Measurements from ENCODE around the gene DOCK2.
"Not testable (repeated sequence)": the region's sequence is repeated elsewhere in the genome, so short reads cannot be mapped to it uniquely, and the experiment has no call there.

The DOCK2 gene

DNA sequence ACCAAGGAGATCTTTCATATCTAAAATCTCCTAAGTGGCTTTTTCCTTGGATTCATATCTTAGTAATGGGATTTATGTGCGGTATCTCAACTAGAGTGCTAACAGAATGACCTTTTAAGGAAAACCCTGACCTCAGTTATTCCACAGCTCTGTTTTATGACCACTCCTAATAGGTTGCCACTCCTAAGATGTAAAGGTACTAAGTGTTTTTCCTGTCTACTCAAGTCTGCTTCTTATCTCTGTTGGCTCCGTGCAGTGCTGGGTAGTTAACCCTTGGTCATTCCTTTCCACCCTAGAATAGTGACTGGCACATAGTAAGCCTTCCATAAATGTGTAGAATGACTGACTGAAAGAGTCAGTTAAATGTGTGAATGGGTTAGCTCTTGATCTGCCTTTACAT is 161.4 kb downstream of the DOCK2 start:
- Histone ChIP-seq H3K4me1 (ENCODE audit: insufficient read depth, low read length) (no peaks in the 10 kb centered on the region), H3K4me3 (ENCODE audit: low read depth in 1 of 2, low read length in 2 of 2) (no peak overlapping the region), H3K27me3 (ENCODE audit: control insufficient read depth in 1 of 2, insufficient read depth in 2 of 2, low read length in 2 of 2) (no peaks in the 10 kb centered on the region), H3K9ac (ENCODE audit: low read length) (no peak overlapping the region), H3K27ac (ENCODE audit: low read depth, low read length) (no peak overlapping the region), H3K9me3 (ENCODE audit: low read length) (no peaks in the 10 kb centered on the region), H3K36me3 (ENCODE audit: insufficient read depth, low read length) (no peaks in the 10 kb centered on the region)

- no peak overlapping the region for H3K4me3 ChIP-seq (ENCODE audit: low read depth in 1 of 2, low read length in 2 of 2)
- H3K4me1 ChIP-seq (ENCODE audit: insufficient read depth, low read length): no peaks in the 10 kb centered on the region
- H3K27me3 ChIP-seq (ENCODE audit: control insufficient read depth in 1 of 2, insufficient read depth in 2 of 2, low read length in 2 of 2): no peaks in the 10 kb centered on the region
- no peak overlapping the region for H3K27ac ChIP-seq (ENCODE audit: low read depth, low read length)
- no peak overlapping the region for H3K9ac ChIP-seq (ENCODE audit: low read length)
- H3K9me3 ChIP-seq (ENCODE audit: low read length): no peaks in the 10 kb centered on the region
- H3K36me3 ChIP-seq (ENCODE audit: insufficient read depth, low read length): no peaks in the 10 kb centered on the region
These were observed 162.0 kb downstream of the DOCK2 start for GRCh38 chr5:169798906-169799660.

DNA sequence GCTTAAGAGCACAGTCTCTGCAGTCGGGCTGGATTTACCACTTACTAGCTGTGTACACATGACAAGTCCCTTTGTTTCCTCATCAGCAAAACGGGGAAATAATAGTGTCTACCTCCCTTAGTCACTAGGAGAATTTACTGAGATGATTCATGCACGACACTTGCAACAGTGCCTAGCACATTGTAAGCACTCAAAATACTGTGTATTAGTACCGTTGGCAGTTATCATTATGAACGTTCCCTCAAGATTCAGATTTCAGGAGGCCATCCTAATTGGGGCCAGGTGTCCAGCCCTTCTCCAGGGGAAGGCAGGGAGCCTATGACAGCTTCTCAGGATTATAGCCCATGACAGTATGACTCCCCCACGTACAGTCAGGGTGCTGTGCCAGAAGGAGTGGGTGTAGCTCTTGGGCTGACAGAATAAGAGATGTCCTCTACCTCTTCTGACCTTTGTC is 164.3 kb downstream of the DOCK2 start:
- no peaks in the 10 kb centered on the region for H3K36me3 ChIP-seq (ENCODE audit: insufficient read depth, low read length)
- no peaks in the 10 kb centered on the region for H3K27me3 ChIP-seq (ENCODE audit: control insufficient read depth in 1 of 2, insufficient read depth in 2 of 2, low read length in 2 of 2)
- H3K4me3 ChIP-seq (ENCODE audit: low read depth in 1 of 2, low read length in 2 of 2): no peak overlapping the region
- no peaks in the 10 kb centered on the region for H3K9me3 ChIP-seq (ENCODE audit: low read length)
- no peak overlapping the region for H3K9ac ChIP-seq (ENCODE audit: low read length)
- H3K4me1 ChIP-seq (ENCODE audit: insufficient read depth, low read length): no peaks in the 10 kb centered on the region
- no peak overlapping the region for H3K27ac ChIP-seq (ENCODE audit: low read depth, low read length)

- H3K36me3 ChIP-seq (ENCODE audit: insufficient read depth, low read length): no peaks in the 10 kb centered on the region
- no peaks in the 10 kb centered on the region for H3K9me3 ChIP-seq (ENCODE audit: low read length)
- no peaks in the 10 kb centered on the region for H3K27me3 ChIP-seq (ENCODE audit: control insufficient read depth in 1 of 2, insufficient read depth in 2 of 2, low read length in 2 of 2)
- no peaks in the 10 kb centered on the region for H3K4me1 ChIP-seq (ENCODE audit: insufficient read depth, low read length)
- no peak overlapping the region for H3K9ac ChIP-seq (ENCODE audit: low read length)
- H3K27ac ChIP-seq (ENCODE audit: low read depth, low read length): no peak overlapping the region
- H3K4me3 ChIP-seq (ENCODE audit: low read depth in 1 of 2, low read length in 2 of 2): no peak overlapping the region
These were observed 164.7 kb downstream of the DOCK2 start for GRCh38 chr5:169801781-169802180.

DNA sequence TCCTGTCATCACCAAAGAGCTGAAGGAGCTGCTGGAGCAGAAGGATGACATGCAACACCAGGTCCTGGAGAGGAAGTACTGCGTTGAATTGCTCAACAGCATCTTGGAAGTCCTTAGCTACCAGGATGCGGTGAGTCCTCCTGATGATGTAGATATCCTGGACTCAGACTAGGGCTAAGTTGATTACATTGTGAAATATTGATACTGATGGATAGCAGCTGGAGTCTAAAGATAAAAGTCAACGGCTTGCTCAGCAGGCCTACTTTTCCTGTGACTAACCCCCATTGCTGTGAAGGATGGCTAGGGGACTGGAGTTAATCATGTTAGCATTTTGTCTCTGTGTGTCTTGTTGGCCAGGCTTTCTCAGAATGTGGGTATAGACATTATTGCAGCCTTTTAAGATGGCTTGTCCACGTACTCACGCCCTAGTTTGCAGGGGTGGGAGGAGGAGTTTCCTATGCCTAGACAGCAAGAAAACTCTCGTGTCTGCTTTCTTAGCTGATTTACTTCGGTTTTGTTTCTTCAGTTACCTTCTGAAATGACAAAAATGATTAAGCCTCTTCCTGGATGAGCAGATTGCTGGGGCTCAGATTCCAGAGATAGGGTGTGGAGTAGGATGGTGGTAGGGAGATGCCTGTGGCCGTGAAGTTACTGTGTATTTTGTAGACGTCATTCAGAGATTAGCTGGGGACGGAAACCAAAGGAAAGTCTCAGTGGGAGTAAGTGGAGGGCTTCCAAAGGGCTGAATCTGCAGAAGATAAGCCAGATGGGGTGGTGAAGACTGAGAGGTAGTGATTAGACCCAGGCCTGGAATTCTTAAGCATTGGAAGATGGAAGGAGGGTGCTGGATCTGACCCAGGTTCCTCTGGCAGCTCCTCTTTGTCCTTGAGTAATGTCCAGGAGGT is 166.3 kb downstream of the DOCK2 start:
- Histone ChIP-seq H3K4me1 (ENCODE audit: insufficient read depth, low read length) (no peaks in the 10 kb centered on the region), H3K4me3 (ENCODE audit: low read depth in 1 of 2, low read length in 2 of 2) (no peak overlapping the region), H3K27me3 (ENCODE audit: control insufficient read depth in 1 of 2, insufficient read depth in 2 of 2, low read length in 2 of 2) (no peaks in the 10 kb centered on the region), H3K36me3 (ENCODE audit: insufficient read depth, low read length) (no peaks in the 10 kb centered on the region), H3K9ac (ENCODE audit: low read length) (no peak overlapping the region), H3K27ac (ENCODE audit: low read depth, low read length) (no peak overlapping the region), H3K9me3 (ENCODE audit: low read length) (no peaks in the 10 kb centered on the region)

DNA sequence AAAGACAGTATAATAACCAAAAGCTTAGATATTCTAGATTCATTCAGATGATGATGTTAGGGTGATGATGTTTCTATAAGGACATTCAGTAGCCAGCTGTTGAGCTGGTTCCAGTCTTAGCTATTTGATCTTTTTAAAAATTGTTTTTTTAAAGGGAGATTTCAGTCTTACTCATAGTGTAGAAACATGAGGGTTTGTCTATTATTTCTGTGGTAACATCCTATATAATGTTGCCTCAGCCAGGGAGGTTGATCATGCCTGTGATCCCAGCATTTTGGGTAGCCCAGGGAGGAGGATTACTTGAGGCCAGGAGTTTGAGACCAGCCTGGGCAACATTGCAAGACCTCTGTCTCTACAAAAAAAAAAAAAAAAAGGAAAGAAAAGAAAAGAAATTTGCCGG is 167.8 kb downstream of the DOCK2 start:
- no peaks in the 10 kb centered on the region for H3K36me3 ChIP-seq (ENCODE audit: insufficient read depth, low read length)
- H3K4me3 ChIP-seq (ENCODE audit: low read depth in 1 of 2, low read length in 2 of 2): no peak overlapping the region
- H3K9me3 ChIP-seq (ENCODE audit: low read length): no peaks in the 10 kb centered on the region
- H3K4me1 ChIP-seq (ENCODE audit: insufficient read depth, low read length): no peaks in the 10 kb centered on the region
- H3K9ac ChIP-seq (ENCODE audit: low read length): no peak overlapping the region
- no peaks in the 10 kb centered on the region for H3K27me3 ChIP-seq (ENCODE audit: control insufficient read depth in 1 of 2, insufficient read depth in 2 of 2, low read length in 2 of 2)
- H3K27ac ChIP-seq (ENCODE audit: low read depth, low read length): no peak overlapping the region

DNA sequence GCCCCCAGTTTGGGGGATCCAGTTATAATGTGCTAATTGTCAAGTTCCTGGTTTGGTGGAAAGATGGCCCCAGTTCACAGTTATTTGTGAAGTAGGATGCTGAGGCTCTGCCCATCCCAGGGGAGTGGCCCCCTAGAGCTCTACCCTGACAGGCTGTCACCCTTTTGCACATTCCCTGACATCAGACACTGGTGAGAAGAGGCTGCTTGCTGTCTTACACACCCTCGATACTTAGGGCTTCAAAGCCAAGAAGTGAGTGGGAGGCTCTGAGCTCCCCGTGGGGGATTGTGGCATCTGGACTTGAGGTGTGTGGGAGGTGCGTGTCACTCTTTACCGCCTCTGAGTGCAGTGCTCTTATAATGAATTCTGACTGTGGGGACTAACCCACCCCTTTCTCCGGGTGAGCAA is 168.5 kb downstream of the DOCK2 start:
- H3K27me3 ChIP-seq (ENCODE audit: control insufficient read depth in 1 of 2, insufficient read depth in 2 of 2, low read length in 2 of 2): no peaks in the 10 kb centered on the region
- no peaks in the 10 kb centered on the region for H3K36me3 ChIP-seq (ENCODE audit: insufficient read depth, low read length)
- no peaks in the 10 kb centered on the region for H3K9me3 ChIP-seq (ENCODE audit: low read length)
- no peak overlapping the region for H3K27ac ChIP-seq (ENCODE audit: low read depth, low read length)
- H3K4me3 ChIP-seq (ENCODE audit: low read depth in 1 of 2, low read length in 2 of 2): no peak overlapping the region
- H3K4me1 ChIP-seq (ENCODE audit: insufficient read depth, low read length): no peaks in the 10 kb centered on the region
- no peak overlapping the region for H3K9ac ChIP-seq (ENCODE audit: low read length)

- H3K9me3 ChIP-seq (ENCODE audit: low read length): no peaks in the 10 kb centered on the region
- H3K27ac ChIP-seq (ENCODE audit: low read depth, low read length): no peak overlapping the region
- H3K4me3 ChIP-seq (ENCODE audit: low read depth in 1 of 2, low read length in 2 of 2): no peak overlapping the region
- H3K27me3 ChIP-seq (ENCODE audit: control insufficient read depth in 1 of 2, insufficient read depth in 2 of 2, low read length in 2 of 2): no peaks in the 10 kb centered on the region
- H3K36me3 ChIP-seq (ENCODE audit: insufficient read depth, low read length): no peaks in the 10 kb centered on the region
- no peak overlapping the region for H3K9ac ChIP-seq (ENCODE audit: low read length)
- H3K4me1 ChIP-seq (ENCODE audit: insufficient read depth, low read length): no peaks in the 10 kb centered on the region
These were observed 169.0 kb downstream of the DOCK2 start for GRCh38 chr5:169805937-169806700.

DNA sequence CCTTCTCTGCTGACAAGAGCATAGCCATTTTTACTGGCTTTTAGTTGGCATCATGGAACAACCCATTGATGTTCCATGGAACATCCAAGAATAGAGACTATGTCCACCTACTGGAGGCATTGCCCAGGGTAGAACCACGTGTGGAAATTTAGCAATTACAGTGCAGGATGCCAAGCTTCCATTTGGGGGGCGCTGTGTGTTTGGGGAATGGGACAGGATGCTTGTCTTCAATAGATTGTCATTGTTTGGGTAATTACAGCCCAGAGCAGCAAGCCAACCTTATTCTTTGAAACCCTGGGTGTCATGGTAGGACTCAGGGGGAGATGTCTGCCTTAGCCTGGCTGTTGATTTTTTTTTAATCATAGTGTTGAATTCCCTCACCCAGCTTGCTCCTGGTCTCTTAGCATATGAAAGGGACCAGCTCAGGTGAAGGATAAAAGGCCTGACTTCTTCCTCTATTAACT is 171.1 kb downstream of the DOCK2 start:
- H3K4me3 ChIP-seq (ENCODE audit: low read depth in 1 of 2, low read length in 2 of 2): no peak overlapping the region
- no peak overlapping the region for H3K9ac ChIP-seq (ENCODE audit: low read length)
- H3K4me1 ChIP-seq (ENCODE audit: insufficient read depth, low read length): no peaks in the 10 kb centered on the region
- no peaks in the 10 kb centered on the region for H3K36me3 ChIP-seq (ENCODE audit: insufficient read depth, low read length)
- no peaks in the 10 kb centered on the region for H3K27me3 ChIP-seq (ENCODE audit: control insufficient read depth in 1 of 2, insufficient read depth in 2 of 2, low read length in 2 of 2)
- H3K27ac ChIP-seq (ENCODE audit: low read depth, low read length): no peak overlapping the region
- no peaks in the 10 kb centered on the region for H3K9me3 ChIP-seq (ENCODE audit: low read length)

DNA sequence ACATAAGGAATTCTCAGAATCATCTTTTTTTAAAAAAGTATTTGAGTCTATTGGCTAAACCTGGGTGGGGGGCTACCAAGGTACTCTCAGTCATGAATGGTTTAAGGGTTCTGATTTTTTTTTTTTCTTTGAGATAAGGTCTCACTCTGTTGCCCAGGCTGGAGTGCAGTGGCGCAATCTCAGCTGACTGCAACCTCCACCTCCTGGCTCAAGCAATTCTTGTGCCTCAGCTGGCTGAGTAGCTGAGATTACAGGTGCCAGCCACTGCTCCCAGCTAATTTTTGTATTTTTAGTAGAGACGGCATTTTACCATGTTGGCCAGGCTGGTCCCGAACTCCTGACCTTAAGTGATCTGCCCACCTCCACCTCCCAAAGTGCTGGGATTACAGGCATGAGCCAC is 171.8 kb downstream of the DOCK2 start:
- not testable (repeated sequence) for H3K9ac ChIP-seq (ENCODE audit: low read length); H3K4me3 ChIP-seq (ENCODE audit: low read depth in 1 of 2, low read length in 2 of 2); H3K27ac ChIP-seq (ENCODE audit: low read depth, low read length); H3K27me3 ChIP-seq (ENCODE audit: control insufficient read depth in 1 of 2, insufficient read depth in 2 of 2, low read length in 2 of 2); H3K9me3 ChIP-seq (ENCODE audit: low read length); H3K36me3 ChIP-seq (ENCODE audit: insufficient read depth, low read length); H3K4me1 ChIP-seq (ENCODE audit: insufficient read depth, low read length)

DNA sequence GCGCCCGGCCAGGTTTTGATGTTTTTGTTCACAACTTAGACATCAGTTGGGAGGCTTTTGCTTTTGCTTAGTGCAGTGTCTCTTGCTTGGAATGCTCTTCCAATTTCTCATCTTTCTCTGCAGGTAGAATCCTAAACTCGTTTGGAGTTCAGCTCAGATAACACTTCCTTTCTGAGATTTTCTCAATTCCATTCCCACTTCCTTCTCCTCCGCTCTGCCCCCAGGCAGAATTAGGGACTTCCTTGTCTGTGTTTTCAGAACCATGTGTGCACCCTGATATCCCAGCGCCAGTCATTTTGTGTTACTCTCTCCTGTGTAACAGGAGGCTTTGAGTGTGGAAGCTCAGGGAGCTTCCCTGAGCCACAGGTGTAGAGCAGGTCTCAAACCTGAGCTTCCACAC is 172.2 kb downstream of the DOCK2 start:
- H3K9me3 ChIP-seq (ENCODE audit: low read length): no peaks in the 10 kb centered on the region
- no peaks in the 10 kb centered on the region for H3K4me1 ChIP-seq (ENCODE audit: insufficient read depth, low read length)
- H3K4me3 ChIP-seq (ENCODE audit: low read depth in 1 of 2, low read length in 2 of 2): no peak overlapping the region
- H3K36me3 ChIP-seq (ENCODE audit: insufficient read depth, low read length): no peaks in the 10 kb centered on the region
- H3K27me3 ChIP-seq (ENCODE audit: control insufficient read depth in 1 of 2, insufficient read depth in 2 of 2, low read length in 2 of 2): no peaks in the 10 kb centered on the region
- H3K9ac ChIP-seq (ENCODE audit: low read length): no peak overlapping the region
- H3K27ac ChIP-seq (ENCODE audit: low read depth, low read length): no peak overlapping the region

Measured in muscle layer of colon (tissue), 2 donors.